Thymus (tissue), 11 donors: ENCODE measurements around the gene RASAL1. TPM values are rescaled to one million over a fixed set of nuclear protein-coding genes. Genes with fewer than 3 reads are reported as not detected.
A peak's percentile ranks its signal among the peaks of the same experiment; 100 is the strongest.

Source experiments
- DNase-seq, 9 donors: peaks; one replicate each; pipeline ENCODE4 v3.0.0-alpha.2; 2013; ENCODE audit warnings: low spot score in 9 of 9, low read depth in 6 of 9, missing footprints in 1 of 9
- H3K27ac ChIP-seq, 2 donors: one replicate each; pipeline ENCODE4 v1.5.1; 2013; ENCODE audit warnings: control low read depth in 1 of 2, low read depth in 1 of 2, low read length in 1 of 2, mild to moderate bottlenecking in 1 of 2, moderate library complexity in 1 of 2
- H3K27me3 ChIP-seq, 2 donors: one replicate each; pipeline ENCODE4 v1.5.1; 2013; ENCODE audit warnings: low read length in 1 of 2; ENCODE audit not compliant: control insufficient read depth in 2 of 2, insufficient read depth in 1 of 2
- H3K36me3 ChIP-seq, 2 donors: one replicate each; pipeline ENCODE4 v1.5.1; 2013; ENCODE audit warnings: low read length in 1 of 2, mild to moderate bottlenecking in 1 of 2, moderate library complexity in 1 of 2; ENCODE audit not compliant: control insufficient read depth in 2 of 2, insufficient read depth in 2 of 2
- H3K4me1 ChIP-seq, 2 donors: one replicate each; pipeline ENCODE4 v1.5.1; 2013; ENCODE audit warnings: low read length in 2 of 2; ENCODE audit not compliant: control insufficient read depth in 2 of 2, insufficient read depth in 2 of 2
- H3K4me3 ChIP-seq, 2 donors: one replicate each; pipeline ENCODE4 v1.5.1; 2013; ENCODE audit warnings: low read length in 2 of 2, control low read depth in 1 of 2, mild to moderate bottlenecking in 1 of 2
- H3K9me3 ChIP-seq, 2 donors: one replicate each; pipeline ENCODE4 v1.5.1; 2013; ENCODE audit warnings: low read length in 1 of 2, mild to moderate bottlenecking in 1 of 2; ENCODE audit not compliant: control insufficient read depth in 2 of 2, insufficient read depth in 1 of 2
- WGBS: extraction: QIAGEN DNeasy Blood & Tissue Kit; methylation state at CpG from one replicate; pipeline ENCODE4 v1.1.7; 2013; 5-methylcytosine and 5-hydroxymethylcytosine counted together
- polyA plus RNA-seq: library from polyadenylated mRNA; stranded (reverse); fragments of 200-250 nt; gene quantifications from one replicate; pipeline ENCODE4 v1.2.3, GENCODE V29; 2013
- total RNA-seq: library from RNA; stranded (reverse); fragments of 120-200 nt; gene quantifications from one replicate; pipeline ENCODE4 v1.2.4, GENCODE V29; 2013
- donor health status: healthy.

RASAL1 gene
- total and polyA plus RNA-seq, 2 donors: 1.7 to 3.7 TPM

DNA sequence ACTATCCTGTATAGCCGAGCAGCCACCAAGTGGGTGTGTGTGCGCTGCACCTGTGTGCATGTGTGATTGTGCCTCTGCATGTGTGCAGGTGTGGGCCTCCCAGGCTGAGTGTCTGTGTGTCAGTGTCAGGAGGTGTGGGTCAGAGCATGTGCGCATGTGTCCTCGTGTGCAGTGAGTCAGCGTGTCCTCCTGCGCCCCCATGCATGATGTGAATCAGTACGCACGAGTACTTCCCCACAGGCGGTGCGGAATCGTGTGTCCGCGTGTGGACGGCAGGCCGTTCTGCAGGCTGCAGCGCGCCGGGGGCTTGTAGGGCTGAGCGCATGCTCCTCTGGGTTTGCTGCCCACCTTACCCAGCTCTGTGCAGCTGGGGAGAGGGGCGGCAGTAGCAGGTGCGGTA, 44.8 kb downstream of the RASAL1 start:
- 81% methylated on average over 21 of the region's 21 CpGs for WGBS
- Histone ChIP-seq H3K4me1 (peaks cover 28 to 69% of the 10 kb centered on the region in 2 donors), H3K9me3 (peaks cover 0 to 4% of the 10 kb centered on the region in 2 donors), H3K36me3 (no peaks in the 10 kb centered on the region), H3K27me3 (peaks cover 0 to 3% of the 10 kb centered on the region in 2 donors), H3K4me3 (no peak overlapping the region), H3K27ac (no peak overlapping the region)
- no peak for DNase-seq

DNA sequence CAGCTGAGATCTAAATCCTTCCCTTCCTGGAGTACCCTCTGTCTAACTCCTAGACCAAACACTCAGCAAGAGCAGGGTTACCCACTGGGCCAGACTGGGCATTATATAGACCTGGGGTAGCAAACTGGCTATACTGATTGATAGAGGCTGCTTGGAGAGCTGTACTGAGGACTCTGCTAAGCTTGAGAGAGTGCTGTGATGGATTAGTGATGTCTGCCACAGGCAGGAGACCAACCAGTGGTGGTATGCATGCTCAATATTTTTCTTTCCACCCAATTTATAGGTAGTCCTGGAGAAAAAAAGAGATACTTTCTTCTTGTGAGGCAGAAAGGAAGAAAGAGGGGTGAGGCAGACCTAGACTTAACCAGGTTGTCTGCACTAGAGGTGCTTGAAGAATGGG, 45.7 kb downstream of the RASAL1 start:
- Histone ChIP-seq H3K36me3 (no peaks in the 10 kb centered on the region), H3K27me3 (peaks cover 0 to 3% of the 10 kb centered on the region in 2 donors), H3K4me1 (peaks cover 28 to 69% of the 10 kb centered on the region in 2 donors), H3K4me3 (no peak overlapping the region), H3K9me3 (peaks cover 0 to 4% of the 10 kb centered on the region in 2 donors), H3K27ac (no peak overlapping the region)
- DNase-seq: no peak

DNA sequence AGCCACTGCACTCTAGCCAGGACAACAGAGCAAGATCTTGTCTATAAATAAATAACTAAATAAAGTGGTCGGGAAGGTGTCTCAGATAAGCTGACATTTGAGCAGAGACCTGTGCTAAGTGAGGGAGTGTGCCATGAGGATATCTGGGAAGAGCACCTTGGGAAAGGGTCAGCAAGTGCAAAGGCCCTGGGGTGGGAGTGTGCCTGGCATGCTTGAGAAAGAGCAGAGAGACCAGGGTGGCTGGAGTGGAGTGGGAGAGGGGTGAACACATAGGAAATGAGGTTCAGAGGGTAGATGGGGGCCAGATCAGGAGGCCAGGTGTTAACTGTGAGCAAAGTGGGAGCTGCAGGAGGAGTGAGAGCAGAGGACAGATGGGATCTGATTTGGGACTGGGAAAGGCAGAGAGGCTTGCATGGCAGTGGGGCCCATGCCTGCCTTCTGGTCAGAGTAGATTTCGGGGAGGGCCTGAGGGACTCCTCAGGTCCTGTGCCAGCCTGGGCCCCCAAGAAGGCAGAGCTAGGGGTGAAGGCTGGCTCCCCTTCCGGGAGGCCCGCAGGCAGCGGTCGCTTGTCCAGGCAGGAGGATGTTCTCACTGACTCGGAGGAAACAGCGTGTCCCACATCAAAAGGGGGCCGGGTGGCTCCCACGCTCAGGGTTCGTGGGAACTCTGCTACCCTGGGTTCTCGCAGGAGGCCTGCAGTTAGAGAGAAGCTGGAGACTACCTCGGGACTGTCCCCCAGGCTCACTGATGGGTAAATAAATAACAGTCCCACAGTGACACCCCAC, 46.4 kb downstream of the RASAL1 start:
- DNase-seq: peak in 2 of 9 donors; percentile 31 to 62
- Histone ChIP-seq H3K4me1 (peaks cover 28 to 69% of the 10 kb centered on the region in 2 donors), H3K9me3 (peaks cover 0 to 4% of the 10 kb centered on the region in 2 donors), H3K4me3 (no peak overlapping the region), H3K36me3 (no peaks in the 10 kb centered on the region), H3K27ac (peak overlapping the region; percentile 8 to 9), H3K27me3 (peaks cover 0 to 3% of the 10 kb centered on the region in 2 donors)
- 12% methylated on average over 13 of the region's 13 CpGs for WGBS

DNA sequence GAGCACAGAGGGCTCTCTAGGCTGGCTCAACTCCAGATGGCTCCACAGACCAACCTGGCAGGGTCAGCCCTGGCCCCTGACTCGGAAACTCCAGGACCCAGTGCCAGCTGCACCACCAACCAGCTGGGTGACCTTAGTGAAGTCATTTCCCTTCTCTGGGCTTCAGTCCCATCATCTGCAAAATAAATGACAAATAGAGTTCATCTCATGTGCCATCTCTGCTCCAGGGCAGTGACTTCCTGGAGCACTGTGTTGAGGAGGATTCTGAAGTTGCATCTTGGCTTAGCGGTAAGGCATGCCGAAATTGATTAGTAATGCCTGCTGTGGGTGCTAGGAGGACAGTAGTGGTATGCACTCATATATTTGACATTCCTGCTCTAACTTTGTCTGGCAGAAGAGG, 47.5 kb downstream of the RASAL1 start:
- Histone ChIP-seq H3K27ac (no peak overlapping the region), H3K4me3 (no peak overlapping the region), H3K27me3 (peaks cover 0 to 2% of the 10 kb centered on the region in 2 donors), H3K4me1 (peaks cover 28 to 67% of the 10 kb centered on the region in 2 donors), H3K36me3 (no peaks in the 10 kb centered on the region), H3K9me3 (peaks cover 0 to 4% of the 10 kb centered on the region in 2 donors)
- WGBS: 94% methylated on average over 3 of the region's 3 CpGs
- no peak for DNase-seq

DNA sequence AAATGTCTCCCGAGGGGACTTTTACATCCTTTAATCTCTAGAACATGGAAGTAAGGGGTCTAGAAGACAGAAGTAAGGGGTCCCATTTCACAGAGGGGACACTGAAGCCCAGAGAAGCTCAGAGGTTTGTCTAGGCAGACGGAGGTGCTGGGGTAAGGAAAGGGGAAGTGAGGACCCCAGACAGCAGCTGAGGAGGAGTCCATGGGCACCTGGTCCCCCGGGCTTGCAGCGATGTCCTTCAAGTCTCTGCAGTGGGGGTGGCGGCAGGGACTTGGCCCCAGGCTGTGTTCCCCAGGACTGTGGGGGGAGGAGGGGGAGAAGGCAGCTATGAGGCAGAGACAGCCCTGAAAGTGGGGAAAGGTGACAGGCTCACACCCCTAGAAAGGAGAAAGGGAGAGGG, 48.4 kb downstream of the RASAL1 start:
- peak in 1 of 9 donors; percentile 40 for DNase-seq
- Histone ChIP-seq H3K27ac (no peak overlapping the region), H3K27me3 (no peaks in the 10 kb centered on the region), H3K36me3 (no peaks in the 10 kb centered on the region), H3K9me3 (peaks cover 0 to 4% of the 10 kb centered on the region in 2 donors), H3K4me3 (no peak overlapping the region), H3K4me1 (peaks cover 28 to 61% of the 10 kb centered on the region in 2 donors)
- 12% methylated on average over 5 of the region's 5 CpGs for WGBS

DNA sequence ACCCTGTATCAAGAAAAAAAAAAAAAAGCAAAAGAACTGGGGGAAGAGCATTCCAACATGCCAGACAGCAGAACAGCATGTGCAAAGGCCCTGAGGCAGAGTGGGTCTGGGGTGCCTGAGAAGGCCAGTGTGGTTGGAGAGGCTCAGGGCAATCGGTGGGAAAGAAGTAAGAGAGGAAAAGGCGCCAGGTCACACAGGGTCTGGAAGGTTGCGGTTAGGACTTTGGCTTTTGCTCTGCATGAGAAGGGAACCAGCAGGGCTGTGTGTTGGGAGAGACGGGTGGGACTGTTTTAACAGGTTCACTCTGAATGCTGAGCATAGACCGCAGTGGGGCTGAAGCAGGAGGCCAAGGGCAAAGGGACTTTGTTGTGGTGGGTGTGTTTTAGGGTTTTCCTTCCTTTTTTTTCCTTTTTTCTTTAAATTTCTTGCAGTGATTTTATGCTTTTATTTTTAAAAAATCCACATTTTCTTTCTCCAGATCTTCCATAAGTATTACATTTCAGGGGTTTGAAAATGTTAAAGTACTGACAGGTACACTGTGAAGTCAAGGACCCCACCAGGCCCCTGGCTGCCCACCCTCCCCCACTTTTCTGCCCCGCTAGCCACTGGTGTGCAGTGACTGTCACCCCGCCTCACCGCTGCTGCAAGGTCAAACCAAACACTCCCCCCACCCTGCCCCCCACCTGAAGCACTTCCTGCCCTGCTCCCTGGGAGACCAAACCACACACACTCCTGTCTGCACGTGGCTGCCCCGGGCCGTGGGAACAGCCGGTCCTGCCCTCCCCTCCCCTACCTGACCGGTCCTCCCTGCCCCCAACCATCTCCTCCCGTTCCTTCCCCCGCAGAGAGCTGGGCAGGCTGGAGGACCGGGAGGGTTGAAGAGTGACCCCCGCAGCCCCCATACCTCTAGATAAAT, 49.1 kb downstream of the RASAL1 start:
- DNase-seq: peak in 2 of 9 donors; percentile 36 to 67

DNA sequence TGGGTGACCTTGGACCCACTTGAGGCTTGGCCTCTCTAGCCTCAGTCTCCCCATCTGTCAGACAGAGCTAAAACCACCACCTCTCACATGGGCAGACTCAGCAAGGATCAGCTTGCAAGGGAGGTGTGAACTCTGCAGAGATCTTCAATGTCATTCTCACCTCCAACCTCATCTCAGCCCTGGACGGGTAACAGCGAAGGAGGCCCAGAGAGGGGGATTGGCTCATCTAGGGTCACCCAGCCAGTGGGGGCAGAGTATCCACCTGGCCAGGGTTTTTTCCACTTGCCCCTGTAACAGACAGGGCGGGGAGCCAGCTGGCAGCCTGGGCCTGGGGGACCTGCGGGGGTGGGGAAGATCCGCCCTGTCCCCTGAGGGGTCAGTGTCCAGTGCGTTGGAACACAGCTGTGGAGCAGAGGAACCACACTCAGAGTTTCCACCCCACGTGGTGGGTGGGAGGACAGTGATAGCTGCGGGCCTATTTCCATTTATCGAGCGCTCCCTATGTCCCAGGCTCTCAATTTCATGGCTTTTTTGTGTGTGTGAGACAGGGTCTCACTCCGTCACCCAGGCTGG, 51.6 kb downstream of the RASAL1 start:
- H3K27ac ChIP-seq: no peak overlapping the region
- WGBS: 97% methylated on average over 11 of the region's 11 CpGs
- DNase-seq: no peak
- H3K4me1 ChIP-seq: peaks cover 20 to 34% of the 10 kb centered on the region in 2 donors
- H3K4me3 ChIP-seq: no peak overlapping the region
- H3K9me3 ChIP-seq: peaks cover 0 to 4% of the 10 kb centered on the region in 2 donors
- peaks cover 0 to 2% of the 10 kb centered on the region in 2 donors for H3K27me3 ChIP-seq
- H3K36me3 ChIP-seq: no peaks in the 10 kb centered on the region

More for the DNA sequence above, 49.1 kb downstream of the RASAL1 start:
- WGBS: 4% methylated on average over 17 of the region's 17 CpGs
- H3K4me1 ChIP-seq: peaks cover 28 to 59% of the 10 kb centered on the region in 2 donors
- no peak overlapping the region for H3K4me3 ChIP-seq
- H3K27ac ChIP-seq: no peak overlapping the region
- no peaks in the 10 kb centered on the region for H3K27me3 ChIP-seq
- peaks cover 0 to 4% of the 10 kb centered on the region in 2 donors for H3K9me3 ChIP-seq
- H3K36me3 ChIP-seq: no peaks in the 10 kb centered on the region

DNA sequence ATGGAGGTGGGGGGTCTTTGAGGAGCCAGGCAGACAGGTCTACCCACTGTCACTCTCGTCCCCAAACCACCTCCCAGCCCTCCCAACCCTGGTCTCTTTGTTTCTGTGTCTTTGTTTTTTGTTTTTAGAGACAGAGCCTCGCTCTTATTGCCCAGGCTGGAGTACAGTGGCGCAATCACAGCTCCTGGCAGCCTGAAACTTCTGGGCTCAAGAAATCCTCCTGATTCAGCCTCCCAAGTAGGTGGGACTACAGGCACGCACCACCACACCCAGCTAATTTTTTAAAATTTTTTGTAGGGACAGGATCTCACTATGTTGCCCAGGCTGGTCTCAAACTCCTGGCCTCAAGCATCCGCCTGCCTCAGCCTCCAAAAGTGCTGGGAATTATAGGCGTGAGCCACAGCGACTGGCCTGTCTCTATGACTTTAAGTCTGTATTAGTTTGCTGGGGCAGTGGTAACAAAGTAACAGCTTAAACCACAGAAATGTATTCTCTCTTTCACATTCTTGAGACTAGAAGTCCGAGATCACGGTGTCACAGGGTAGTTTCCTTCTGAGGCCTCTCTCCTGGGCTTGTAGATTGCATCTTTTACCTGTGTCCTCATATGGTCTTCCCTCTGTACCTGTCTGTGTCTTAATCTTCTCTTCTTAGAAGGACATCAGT, 52.9 kb downstream of the RASAL1 start:
- Histone ChIP-seq H3K9me3 (peaks cover 0 to 4% of the 10 kb centered on the region in 2 donors), H3K27ac (no peak overlapping the region), H3K27me3 (peaks cover 0 to 3% of the 10 kb centered on the region in 2 donors), H3K4me3 (no peak overlapping the region), H3K36me3 (no peaks in the 10 kb centered on the region), H3K4me1 (peaks cover 14 to 22% of the 10 kb centered on the region in 2 donors)
- 88% methylated on average over 9 of the region's 9 CpGs for WGBS
- DNase-seq: no peak
